KG1 (cell line): Measurements from ENCODE around the gene KCNK6.
A peak's percentile ranks its signal among the peaks of the same experiment; 100 is the strongest.
"Not testable (repeated sequence)": the region's sequence is repeated elsewhere in the genome, so short reads cannot be mapped to it uniquely, and the experiment has no call there.

Experiments used
- DNase-seq: peaks from one replicate; lab custom pipeline; 2025; lab: John Stamatoyannopoulos, UW

KCNK6 gene

GRCh38 chr19:38362076-38362945, 42.7 kb downstream of the KCNK6 start:
- peak; percentile 35 for DNase-seq

- not testable (repeated sequence) for DNase-seq
Measured at GRCh38 chr19:38362946-38363688, 43.5 kb downstream of the KCNK6 start.

GRCh38 chr19:38367041-38367440, 47.4 kb downstream of the KCNK6 start:
- no peak for DNase-seq

GRCh38 chr19:38369584-38369983, 49.9 kb downstream of the KCNK6 start:
- DNase-seq: no peak

- DNase-seq: no peak
Measured at GRCh38 chr19:38370299-38370698, 50.7 kb downstream of the KCNK6 start.

- DNase-seq: no peak
Measured at GRCh38 chr19:38371081-38371480, 51.4 kb downstream of the KCNK6 start.

GRCh38 chr19:38373907-38374331, 54.3 kb downstream of the KCNK6 start:
- DNase-seq: no peak

- peak; percentile 94 for DNase-seq
Measured at GRCh38 chr19:38374332-38375097, 54.9 kb downstream of the KCNK6 start, which contains the start of gene PSMD8. Gene PSMD8 (plus strand): TSS chr19:38374571. CDS start chr19:38374602, 31 bp downstream.

- DNase-seq: no peak
Measured at GRCh38 chr19:38375098-38375493, 55.5 kb downstream of the KCNK6 start.

GRCh38 chr19:38375748-38376147, 56.1 kb downstream of the KCNK6 start:
- DNase-seq: no peak

GRCh38 chr19:38376576-38376975, 56.9 kb downstream of the KCNK6 start:
- DNase-seq: no peak

- DNase-seq: no peak
Measured at GRCh38 chr19:38377052-38377451, 57.4 kb downstream of the KCNK6 start.

- DNase-seq: no peak
Measured at GRCh38 chr19:38378866-38379265, 59.2 kb downstream of the KCNK6 start.

GRCh38 chr19:38381138-38381537, 61.5 kb downstream of the KCNK6 start:
- DNase-seq: no peak
